GM19099 (cell line): ENCODE results near the gene CYB5R4.

Experiments used
- POLR2A ChIP-seq: IDR thresholded peaks from 3 replicates; pipeline ENCODE4 v1.6.1; 2011; ENCODE audit warnings: low read depth; ENCODE audit not compliant: insufficient read length; ENCODE audit errors: extremely low read depth

The CYB5R4 gene

GRCh38 chr6:84003131-84003530 lies 143.6 kb downstream of the CYB5R4 start:
- no peak for TF ChIP-seq POLR2A

GRCh38 chr6:84003654-84004053 lies 144.2 kb downstream of the CYB5R4 start:
- TF ChIP-seq POLR2A = no peak

DNA sequence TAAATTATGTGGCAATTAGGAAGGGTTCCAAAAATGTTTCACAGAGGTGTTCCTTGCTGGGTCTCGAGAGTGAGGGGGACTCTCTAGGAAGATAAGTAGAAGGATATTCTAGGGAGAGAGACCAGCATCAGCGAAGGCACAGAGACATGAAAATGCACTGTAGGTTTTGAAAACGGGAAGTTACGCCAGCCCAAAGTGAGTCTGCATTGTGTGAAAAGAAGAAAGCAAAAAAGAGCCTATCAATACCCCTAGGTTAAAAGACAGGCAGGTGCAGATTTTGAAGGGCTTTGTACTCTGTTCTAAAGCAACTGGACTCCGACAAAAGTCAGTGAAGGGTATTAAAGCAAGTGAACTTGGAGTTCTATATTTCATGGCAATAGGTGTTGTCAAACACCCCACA lies 148.4 kb downstream of the CYB5R4 start:
- TF ChIP-seq POLR2A = no peak

DNA sequence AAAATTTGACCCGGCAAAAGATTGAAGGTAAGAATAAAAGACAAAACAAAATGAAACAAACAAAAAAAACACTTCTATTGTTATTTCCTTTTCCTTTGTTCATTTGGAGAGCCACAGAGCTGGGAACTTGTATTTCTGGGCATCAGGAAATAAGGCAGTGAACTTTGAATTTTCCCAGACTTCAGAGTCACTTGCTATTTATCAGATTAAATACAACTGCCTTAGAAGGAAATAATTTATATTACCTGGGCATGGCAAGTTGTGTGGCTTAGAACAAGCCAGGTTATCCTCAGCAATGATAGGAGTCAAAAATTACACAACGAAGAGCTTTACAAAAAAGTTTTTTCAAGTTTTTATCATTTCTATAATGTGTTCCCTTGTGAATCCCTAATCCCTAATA lies 153.9 kb downstream of the CYB5R4 start:
- no peak for TF ChIP-seq POLR2A

DNA sequence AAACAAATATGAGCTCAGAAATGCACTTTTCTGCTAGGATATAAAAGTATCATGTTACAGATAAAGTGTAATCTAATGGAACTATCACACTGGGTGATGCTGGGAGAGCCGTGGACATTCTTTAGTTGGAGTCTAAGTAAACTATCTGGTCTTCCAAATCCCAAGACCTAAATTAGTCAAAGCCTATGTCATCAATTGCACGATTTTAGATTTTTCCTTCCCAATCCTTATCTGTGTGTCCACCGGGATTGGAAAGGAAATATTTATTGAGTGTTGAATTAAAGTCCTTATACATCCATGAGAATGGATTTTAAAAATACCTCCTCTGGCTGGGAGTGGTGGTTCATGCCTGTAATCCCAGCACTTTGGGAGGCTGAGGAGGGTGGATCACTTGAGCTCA lies 154.4 kb downstream of the CYB5R4 start:
- TF ChIP-seq POLR2A = no peak

DNA sequence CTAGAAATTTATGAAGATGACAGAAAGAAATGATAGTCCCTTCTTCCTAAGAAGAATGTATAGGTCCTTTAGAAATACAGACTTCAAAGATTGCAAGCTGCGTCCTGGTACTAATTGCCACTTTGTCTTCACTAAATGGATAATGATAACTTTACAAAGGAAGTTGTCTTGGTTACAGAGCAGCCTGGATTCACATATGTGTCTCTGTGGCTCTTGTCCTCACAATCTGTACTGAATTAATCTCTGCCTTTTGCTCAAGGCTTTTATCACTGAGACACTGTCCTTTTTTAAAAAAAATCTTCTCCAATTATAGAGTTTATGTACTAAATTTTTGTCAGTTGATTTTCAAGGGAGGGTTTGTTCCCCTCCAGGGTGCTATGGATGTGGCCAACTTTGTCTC lies 156.5 kb downstream of the CYB5R4 start:
- TF ChIP-seq POLR2A = no peak
